NCI-H2196 treated with DMSO at 0.1 percent for 48 hours (cell line): ENCODE measurements around the gene GIGYF2.

ENCODE experiments used
- DNase-seq: peaks from one replicate; lab custom pipeline; 2025; ENCODE audit not compliant: unreplicated experiment; lab: John Stamatoyannopoulos, UW

Gene GIGYF2

GRCh38 chr2:232863996-232864395 lies 166.9 kb downstream of the GIGYF2 start:
- DNase-seq = no peak

GRCh38 chr2:232865165-232865564 lies 168.0 kb downstream of the GIGYF2 start:
- DNase-seq = no peak

DNA sequence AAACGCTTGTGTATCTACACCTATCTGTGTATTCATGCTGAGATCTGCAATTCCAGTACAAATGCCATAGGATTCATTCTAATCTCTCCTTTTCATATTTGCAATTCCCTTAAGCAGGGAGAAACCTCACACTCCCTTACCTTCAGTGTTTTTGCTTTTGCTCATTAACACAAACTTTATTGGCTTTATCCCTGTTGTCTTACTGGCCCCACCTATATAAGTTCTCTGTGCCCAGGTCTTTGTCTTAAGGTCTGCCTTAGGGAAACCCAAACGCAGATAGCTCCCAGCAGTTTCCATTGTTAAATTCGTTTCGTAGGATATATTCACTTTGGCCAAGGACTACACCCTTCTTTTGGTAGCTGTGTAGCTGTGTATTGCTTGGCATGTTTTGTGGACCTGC lies 169.0 kb downstream of the GIGYF2 start:
- no peak for DNase-seq

GRCh38 chr2:232869138-232870017 lies 172.2 kb downstream of the GIGYF2 start:
- DNase-seq = no peak

DNA sequence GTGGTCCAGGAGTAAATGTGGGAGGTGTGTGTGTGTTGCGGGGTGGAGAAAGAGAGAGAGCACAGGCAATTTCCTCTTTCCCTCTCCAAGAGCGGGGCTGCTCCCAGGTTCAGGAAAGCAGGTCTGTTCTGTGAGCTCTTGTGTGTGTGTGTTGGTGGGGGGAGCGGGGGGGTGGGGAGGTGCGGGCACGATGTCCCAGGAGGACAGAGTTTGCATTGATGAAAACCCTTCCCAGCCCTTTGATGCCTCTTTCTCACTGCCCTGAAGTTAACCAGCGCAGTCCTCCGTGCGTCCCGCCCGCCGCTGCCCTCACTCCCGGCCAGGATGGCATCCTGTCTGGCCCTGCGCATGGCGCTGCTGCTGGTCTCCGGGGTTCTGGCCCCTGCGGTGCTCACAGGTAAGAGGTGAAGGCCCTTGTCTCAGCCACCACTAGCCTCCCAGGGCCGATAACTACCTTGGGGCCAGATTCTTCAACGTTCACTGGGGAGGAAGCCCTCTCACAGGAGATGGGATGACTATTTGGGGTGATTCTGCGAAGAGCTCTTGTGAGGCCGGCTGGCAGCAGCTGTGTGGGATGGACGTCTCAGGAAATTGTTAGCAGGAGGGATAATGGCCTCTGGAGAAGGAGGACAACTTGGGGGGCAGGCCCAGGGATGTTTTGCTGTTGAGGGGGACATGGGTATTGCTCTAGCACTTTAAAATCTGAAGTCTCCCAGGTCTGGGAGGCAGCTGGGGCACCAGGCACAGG lies 173.1 kb downstream of the GIGYF2 start, which contains the start of gene SNORC:
Gene SNORC (plus strand): TSS at position 247 of the 748 bp plus-strand sequence. CDS start 78 bp downstream, at position 325.
- DNase-seq = no peak

GRCh38 chr2:232870766-232871371 lies 173.7 kb downstream of the GIGYF2 start:
- DNase-seq = no peak

- DNase-seq = no peak
Observed at GRCh38 chr2:232871418-232871834, 174.3 kb downstream of the GIGYF2 start.

DNA sequence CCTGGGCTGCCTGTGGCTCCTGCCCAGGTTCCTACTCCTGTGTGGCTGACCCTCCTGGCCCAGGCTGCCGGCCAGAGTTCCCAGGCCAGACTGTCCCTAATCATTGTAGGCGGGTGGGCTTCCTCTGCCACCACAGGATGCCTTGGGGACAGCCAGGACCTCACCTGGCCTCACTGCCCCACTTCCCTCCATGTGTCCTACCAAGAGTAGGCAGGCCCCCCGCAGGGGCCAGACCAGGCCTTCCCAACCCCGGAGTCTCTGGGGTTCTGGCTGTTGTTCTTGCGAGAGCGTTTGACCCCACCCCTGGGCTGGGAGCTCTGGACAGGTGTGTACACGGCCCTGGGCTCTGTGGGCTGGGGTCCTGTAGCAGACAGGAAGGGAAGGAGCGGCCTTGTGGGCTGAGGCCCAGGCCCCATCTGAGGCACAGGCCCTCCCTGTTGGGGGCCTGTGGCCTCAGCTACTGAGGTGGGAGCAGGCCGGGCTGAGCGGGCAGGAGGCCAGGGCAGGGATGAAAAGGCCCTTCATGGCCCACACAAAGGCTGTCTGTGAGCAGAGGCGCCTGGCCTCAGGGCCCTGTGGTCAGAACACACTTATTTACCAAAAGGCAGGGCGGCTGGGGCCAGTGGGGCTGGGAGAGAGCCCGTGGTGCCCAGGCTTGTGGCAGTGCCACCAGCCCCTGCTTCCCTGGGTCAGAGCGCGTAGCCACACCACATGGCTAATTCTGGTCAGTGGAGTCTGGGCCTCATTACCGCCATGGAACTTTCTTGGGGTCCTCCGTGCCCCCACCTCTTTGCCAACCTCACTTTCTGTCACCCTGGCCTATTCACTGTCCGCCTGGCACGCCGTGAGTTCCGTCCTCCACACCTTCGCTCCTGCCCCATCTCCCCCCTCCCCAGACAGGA lies 175.0 kb downstream of the GIGYF2 start:
- no peak for DNase-seq

- DNase-seq = no peak
Observed at GRCh38 chr2:232872826-232873225, 175.7 kb downstream of the GIGYF2 start.

DNA sequence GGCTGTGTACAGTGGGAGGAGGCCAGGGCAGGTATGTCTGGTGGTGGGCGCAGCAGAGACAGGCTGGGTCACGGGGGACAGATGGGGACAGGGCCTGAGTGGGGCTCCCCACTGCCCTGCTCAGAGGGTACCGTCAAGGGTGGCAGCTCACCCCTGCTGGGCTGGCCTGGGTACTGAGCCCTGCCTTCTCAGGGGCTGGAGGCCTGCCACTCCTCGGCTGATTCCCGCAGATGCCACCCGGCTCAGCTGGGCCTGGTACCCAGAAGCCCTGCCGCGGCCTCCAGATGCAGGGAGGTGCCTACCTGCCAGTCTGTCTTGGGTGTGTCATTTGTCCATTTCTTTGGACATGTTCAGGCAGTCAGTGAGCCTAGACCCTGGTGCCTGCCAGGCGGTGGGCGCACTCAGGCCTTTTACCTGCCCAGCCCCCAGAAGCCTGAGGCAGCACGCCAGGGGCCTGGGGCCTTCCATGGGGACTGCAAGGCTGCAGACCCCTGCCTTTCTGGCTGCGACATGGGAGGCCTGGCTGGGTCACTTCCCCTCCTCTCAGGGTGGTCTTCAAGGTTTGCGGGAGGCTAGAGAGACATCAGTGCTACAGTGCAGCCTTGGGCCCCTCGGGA lies 176.3 kb downstream of the GIGYF2 start:
- no peak for DNase-seq

GRCh38 chr2:232873909-232874641 lies 176.9 kb downstream of the GIGYF2 start:
- DNase-seq = no peak

- DNase-seq = no peak
Observed at GRCh38 chr2:232874677-232875223, 177.6 kb downstream of the GIGYF2 start.

DNA sequence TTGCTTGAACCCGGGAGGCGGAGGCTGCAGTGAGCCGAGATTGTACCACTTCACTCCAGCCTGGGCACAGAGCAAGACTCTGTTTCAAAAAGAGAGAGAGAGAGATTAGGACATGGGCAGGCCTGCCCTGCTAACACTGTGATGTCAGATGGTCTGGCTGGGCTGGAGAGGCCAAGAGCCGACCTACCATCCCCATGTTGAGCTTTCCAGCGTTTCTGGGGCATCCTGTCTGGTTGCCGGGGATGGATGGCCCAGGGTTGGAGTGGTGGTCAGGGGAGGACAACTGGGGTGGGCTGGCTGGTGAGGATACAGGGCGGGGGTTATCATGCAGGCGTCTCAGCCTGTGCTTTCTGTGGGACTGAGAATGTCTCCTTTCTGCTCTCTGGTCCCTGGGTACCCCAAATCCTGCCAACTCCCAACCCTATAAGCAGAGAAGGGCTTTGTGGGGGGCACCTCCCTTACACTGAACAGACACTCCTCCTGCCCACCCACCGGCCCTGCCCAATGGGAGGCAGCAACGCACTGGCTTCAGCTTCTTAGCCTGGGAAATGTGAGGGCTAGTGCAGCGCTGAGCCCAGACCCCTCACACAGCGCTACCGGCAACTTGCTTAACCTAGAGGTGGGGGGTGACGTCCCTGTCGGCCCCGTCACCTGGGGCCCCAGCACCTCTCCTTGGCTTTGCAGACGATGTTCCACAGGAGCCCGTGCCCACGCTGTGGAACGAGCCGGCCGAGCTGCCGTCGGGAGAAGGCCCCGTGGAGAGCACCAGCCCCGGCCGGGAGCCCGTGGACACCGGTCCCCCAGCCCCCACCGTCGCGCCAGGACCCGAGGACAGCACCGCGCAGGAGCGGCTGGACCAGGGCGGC lies 178.4 kb downstream of the GIGYF2 start:
- DNase-seq = no peak

DNA sequence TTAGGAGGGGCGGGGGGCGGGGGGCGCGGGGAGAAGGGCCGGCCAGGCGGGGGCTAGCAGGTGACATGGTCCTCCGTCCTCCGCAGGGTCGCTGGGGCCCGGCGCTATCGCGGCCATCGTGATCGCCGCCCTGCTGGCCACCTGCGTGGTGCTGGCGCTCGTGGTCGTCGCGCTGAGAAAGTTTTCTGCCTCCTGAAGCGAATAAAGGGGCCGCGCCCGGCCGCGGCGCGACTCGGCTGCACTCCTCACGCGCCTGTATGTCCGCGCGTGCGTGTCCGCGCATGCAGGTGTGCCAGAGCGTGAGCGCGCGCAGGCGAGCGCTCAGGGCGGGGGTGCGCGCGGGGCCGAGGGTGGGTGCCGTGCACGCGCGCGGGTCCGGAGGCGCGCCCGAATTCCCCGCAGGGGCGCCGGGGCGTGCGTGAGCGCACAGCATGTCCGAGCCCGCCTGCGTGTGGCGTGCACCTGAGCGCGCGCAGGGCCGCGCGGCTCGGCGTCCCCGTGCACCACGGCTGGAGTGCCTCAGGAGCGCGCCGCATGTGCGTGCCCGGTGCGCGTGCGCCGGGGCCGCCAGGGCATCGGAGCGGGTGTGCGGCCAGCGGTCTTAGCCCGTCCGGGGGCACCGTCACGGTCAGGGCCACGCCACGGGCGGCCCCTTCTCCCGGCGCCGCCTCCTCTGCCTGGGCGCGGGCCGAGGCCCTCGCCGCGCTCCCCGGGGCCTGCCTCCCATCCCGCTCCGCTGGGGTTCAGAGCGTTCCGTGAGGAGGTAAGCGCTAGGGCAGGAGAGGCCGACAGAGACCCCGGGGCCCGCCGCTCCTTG lies 179.2 kb downstream of the GIGYF2 start:
- DNase-seq = peak; percentile 47

- DNase-seq = no peak
Observed at GRCh38 chr2:232876978-232877441, 179.9 kb downstream of the GIGYF2 start.

DNA sequence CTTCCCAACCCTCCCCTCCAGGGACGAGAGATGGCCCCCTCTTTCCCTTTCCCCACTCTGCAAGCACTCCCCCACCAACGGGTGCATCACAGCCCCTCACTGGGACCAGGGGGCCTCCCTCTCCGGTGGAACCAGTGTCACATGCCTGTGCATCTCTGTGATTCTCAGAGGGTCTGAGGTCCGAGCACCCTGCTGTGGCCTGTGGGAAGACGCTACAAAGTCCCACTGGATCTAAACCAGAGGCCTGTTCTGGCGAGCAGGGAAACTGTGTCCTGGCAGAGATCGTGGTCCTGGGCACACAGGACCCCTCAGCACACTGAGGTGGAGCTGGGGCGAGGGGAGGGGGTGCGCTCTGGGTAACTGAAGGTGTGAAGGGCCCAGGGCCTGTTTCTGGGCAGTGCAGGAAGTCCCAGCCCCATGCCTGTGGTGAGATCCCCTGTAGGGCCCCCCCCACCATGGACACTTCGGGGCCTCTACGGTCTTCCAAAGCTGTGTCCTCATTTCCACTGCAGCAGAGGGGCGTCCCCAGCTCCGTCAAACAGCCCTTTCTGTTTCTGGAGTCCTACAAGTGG lies 180.9 kb downstream of the GIGYF2 start:
- no peak for DNase-seq
